ENCODE results near the gene STX2.
"Not testable (repeated sequence)": the region's sequence is repeated elsewhere in the genome, so short reads cannot be mapped to it uniquely, and the experiment has no call there.

Gene STX2

GRCh38 chr12:130803702-130804101, 35.3 kb downstream of the STX2 start:
- DNase-seq (ENCODE audit: low read depth in 2 of 2, low spot score in 1 of 2) = no peak

GRCh38 chr12:130800312-130800711, 38.7 kb downstream of the STX2 start:
- DNase-seq (ENCODE audit: low read depth in 2 of 2, low spot score in 1 of 2) = no peak

- no peak for DNase-seq (ENCODE audit: low read depth in 2 of 2, low spot score in 1 of 2)
Measured at GRCh38 chr12:130799051-130799450, 40.0 kb downstream of the STX2 start.

- peak in 1 of 2 donors; percentile 7 for DNase-seq (ENCODE audit: low read depth in 2 of 2, low spot score in 1 of 2)
Measured at GRCh38 chr12:130796985-130797686, 41.9 kb downstream of the STX2 start.

DNA sequence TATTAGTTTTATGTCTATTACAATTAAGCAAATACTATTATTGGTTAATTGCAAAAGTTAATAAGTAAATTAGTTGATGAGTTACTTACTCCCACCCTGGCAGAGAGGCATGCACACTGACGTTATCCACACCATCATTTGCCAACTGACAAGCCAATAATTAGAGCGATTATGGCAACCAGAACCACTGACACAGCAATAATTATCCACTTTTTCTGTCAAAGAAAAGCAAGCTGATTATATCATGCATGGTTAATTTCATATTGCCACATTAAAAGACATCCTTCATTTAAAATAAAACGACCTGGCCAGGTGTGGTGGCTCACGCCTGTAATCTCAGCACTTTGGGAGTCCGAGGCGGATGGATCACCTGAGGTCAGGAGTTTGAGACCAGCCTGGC, 43.1 kb downstream of the STX2 start:
- DNase-seq (ENCODE audit: low read depth in 2 of 2, low spot score in 1 of 2) = no peak

DNA sequence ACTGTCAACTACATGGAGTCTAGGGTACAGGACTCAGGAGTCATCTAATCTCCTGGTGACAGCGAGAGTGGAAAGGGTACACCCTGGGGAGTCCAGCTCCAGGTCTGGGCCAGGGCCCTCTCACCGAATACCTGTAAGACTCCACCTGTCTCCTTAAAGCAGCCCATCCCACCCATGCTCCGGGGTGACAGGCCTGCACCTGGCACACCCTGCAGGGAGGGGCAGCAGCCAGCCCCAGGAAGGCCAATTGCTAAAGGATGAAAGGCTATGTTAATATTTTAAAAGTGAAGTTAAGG, 45.5 kb downstream of the STX2 start:
- DNase-seq (ENCODE audit: low read depth in 2 of 2, low spot score in 1 of 2) = no peak

- DNase-seq (ENCODE audit: low read depth in 2 of 2, low spot score in 1 of 2) = no peak
Measured at GRCh38 chr12:130792821-130793553, 46.1 kb downstream of the STX2 start.

- no peak for DNase-seq (ENCODE audit: low read depth in 2 of 2, low spot score in 1 of 2)
Measured at GRCh38 chr12:130791629-130792028, 47.4 kb downstream of the STX2 start.

GRCh38 chr12:130788515-130788914, 50.5 kb downstream of the STX2 start:
- no peak for DNase-seq (ENCODE audit: low read depth in 2 of 2, low spot score in 1 of 2)

DNA sequence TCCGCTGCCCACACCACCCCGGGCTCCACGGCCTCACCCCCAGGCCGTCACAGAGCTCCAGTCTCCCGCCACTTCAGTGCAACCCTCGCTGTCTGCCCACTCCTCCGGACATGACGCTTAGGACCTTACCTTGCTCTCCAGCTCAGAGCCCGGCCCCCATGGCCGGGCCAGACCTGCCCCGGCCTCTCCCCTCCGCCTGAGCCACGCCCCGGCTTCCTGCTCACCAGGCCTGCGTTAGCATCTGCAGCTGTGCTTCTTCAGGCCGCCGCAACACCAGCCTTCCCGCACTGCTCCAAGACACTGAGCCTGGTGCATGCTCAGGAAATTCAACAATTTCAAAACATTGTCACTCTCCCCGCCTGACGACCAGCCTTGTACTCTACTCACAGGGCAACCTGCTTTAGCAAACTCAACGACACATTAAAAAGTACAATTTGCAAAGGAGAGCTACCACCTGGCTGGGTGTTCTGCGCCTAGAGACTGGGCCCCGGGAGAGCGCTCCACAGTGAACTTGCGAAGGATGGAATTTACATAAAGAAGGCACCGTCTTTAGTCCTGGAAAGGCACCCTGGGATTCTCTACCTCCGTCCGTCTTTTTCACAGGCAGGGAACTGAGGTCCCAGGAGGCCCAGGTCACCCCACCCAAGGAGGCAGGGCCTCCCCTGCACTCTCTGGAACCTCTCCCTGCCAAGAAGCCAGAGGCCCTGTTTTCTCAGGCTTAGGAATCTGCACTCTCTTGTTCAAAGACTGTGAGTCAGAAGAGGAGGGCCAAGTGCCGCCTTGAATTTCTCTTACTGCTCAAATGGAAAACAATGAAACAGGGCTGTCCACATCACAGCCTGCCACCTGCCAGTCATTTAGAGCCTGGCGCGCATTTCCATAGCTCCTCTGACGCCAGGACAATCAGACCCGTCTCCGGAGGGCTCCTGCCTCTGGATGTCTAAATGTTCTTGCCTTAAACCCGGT, 51.3 kb downstream of the STX2 start:
- DNase-seq (ENCODE audit: low read depth in 2 of 2, low spot score in 1 of 2) = no peak

DNA sequence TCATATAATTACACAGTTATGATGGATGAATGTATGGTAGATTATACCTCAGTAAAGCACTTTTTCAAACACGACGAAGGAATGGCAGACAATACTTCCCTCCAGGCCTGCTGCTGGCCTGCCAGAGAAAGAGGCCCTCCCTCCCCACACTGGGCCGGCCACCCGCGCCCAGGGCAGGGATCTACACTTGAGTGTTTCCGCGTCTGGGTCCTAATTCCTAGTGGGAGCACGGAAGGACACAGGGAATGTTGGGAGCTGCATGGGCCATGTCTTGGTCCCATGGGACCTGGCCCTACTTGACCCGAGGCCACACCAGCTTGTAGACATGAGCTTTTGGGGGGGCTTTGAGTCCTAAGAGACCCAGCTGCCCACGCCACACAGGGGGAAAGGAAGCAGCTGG, 52.0 kb downstream of the STX2 start:
- no peak for DNase-seq (ENCODE audit: low read depth in 2 of 2, low spot score in 1 of 2)

GRCh38 chr12:130783110-130783715, 55.8 kb downstream of the STX2 start:
- no peak for DNase-seq (ENCODE audit: low read depth in 2 of 2, low spot score in 1 of 2)

DNA sequence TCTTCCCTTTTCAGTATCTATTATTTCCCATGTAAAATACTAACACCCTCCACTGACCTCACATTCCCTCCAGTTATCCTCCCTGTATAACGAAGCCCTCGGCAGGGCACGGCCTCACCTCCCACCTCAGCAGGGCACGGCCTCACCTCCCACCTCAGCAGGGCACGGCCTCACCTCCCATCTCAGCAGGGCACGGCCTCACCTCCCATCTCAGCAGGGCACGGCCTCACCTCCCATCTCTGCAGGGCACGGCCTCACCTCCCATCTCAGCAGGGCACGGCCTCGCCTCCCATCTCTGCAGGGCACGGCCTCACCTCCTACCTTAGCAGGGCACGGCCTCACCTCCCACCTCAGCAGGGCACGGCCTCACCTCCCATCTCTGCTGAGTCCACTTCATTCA, 56.8 kb downstream of the STX2 start:
- not testable (repeated sequence) for DNase-seq (ENCODE audit: low read depth in 2 of 2, low spot score in 1 of 2)

GRCh38 chr12:130780880-130781575, 58.0 kb downstream of the STX2 start:
- no peak for DNase-seq (ENCODE audit: low read depth in 2 of 2, low spot score in 1 of 2)

GRCh38 chr12:130780325-130780724, 58.7 kb downstream of the STX2 start:
- no peak for DNase-seq (ENCODE audit: low read depth in 2 of 2, low spot score in 1 of 2)

DNA sequence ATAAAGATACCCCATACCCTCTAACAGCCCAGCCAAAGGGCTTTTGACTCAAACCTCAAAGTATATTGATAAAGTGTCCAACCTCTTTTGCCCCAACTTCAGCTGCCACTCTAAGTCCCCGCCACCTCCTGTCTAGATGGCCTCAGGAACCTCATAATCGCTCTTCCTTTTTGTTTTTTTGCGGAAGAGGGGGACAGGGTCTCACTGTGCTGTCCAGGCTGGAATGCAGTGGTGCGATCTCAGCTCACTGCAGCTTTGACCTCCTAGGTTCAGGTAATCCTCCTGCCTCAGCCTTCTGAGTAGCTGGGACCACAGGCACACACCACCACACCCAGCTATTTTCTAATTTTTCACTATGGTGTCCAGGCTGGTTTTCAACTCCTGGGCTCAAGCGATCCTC, 60.3 kb downstream of the STX2 start:
- no peak for DNase-seq (ENCODE audit: low read depth in 2 of 2, low spot score in 1 of 2)

DNA sequence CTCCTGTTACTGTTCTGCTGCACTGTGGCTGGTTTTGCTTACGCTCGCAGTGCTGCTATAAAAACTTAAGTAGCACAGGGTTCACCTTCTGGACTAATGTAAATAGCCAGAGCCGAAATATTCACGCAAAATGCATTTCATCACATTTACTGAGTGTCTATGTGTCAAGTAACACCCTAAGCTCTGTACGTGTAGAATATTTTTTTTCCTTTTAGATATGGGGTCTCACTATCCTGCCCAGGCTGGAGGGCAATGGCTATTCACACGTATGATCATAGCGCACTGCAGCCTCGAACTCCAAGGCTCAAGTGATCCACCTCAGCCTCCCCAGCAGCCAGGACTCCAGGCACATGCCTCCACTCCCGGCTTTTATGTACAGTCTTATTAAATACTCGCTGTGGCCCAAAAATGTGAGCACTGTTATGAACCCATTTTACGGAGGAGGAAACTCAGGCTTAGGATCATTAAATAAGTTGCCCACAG, 62.2 kb downstream of the STX2 start:
- no peak for DNase-seq (ENCODE audit: low read depth in 2 of 2, low spot score in 1 of 2)

- DNase-seq (ENCODE audit: low read depth in 2 of 2, low spot score in 1 of 2) = peak; percentile 28 to 48
Measured at GRCh38 chr12:130775953-130776856, 62.8 kb downstream of the STX2 start.

DNA sequence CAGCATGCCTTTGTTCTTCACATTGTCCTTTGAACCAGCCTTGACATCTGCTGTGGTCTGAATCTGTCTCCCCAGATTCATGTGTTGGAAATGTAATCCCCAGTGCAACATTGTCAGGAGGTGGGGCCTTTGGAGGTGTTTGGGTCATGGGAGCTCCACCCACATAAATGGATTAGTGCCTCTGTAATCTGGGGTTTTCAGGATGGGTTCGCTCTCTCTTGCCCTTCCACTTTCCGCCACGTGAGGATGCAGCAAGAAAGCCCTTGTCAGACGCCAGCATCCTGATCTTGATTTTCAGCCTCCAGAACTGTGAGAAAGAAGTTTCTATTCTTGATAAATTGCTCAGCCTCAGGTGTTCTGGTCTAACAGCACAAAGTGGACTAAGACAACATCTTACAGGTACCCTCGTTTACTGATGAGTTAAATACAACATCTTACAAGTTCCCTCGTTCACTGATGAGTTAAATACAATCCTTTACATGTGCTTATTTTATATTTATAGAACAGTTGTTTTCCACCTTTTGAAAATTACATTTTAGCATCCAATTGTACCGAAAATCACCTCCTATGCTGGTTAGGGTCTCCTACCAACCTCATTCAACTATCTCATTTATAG, 68.5 kb downstream of the STX2 start:
- DNase-seq (ENCODE audit: low read depth in 2 of 2, low spot score in 1 of 2) = no peak
